Naive thymus-derived CD8-positive, alpha-beta T cell (primary cell): Measurements from ENCODE around the gene RDX. TPM values are rescaled to one million over a fixed set of nuclear protein-coding genes. Genes with fewer than 3 reads are reported as not detected.
"Not testable (repeated sequence)": the region's sequence is repeated elsewhere in the genome, so short reads cannot be mapped to it uniquely, and the experiment has no call there.

Source experiments
- ATAC-seq, 2 donors: fragments of 150-1000 bp; cut with Tn5 transposase in 1 of 2; sonication (Bioruptor Pico), chemical (Tn5 transposase) in 1 of 2; 1 replicate in 1 of 2; 2 replicates in 1 of 2; pipeline ENCODE4 v1.10.0; 2021; ENCODE audit warnings: mild to moderate bottlenecking in 2 of 2, moderate library complexity in 2 of 2
- POLR2A ChIA-PET: fragments of 350-600 bp; sonication (Branson Sonifier 250); formaldehyde crosslinking; loops from one replicate; lab custom pipeline; 2021; ENCODE audit warnings: antibody characterized with exemption; lab: Charles Lee
- DNase-seq, 10 donors: peaks; one replicate each; pipeline versions ENCODE4 v3.0.0 to v3.0.0-alpha.2; 2020 to 2022
- H3K27ac Mint-ChIP-seq, 10 donors: one replicate each; pipeline ENCODE4 v1.8.0; 2020 to 2022; ENCODE audit warnings: mild to moderate bottlenecking in 10 of 10, mixed read lengths in 10 of 10, moderate library complexity in 4 of 10, inconsistent platforms in 1 of 10
- H3K27me3 Mint-ChIP-seq, 5 donors: one replicate each; pipeline ENCODE4 v1.8.0; 2021 to 2022; ENCODE audit warnings: mixed read lengths in 5 of 5
- H3K36me3 Mint-ChIP-seq, 3 donors: one replicate each; pipeline ENCODE4 v1.8.0; 2020 to 2022; ENCODE audit warnings: mixed read lengths in 3 of 3, mild to moderate bottlenecking in 2 of 3, inconsistent platforms in 1 of 3
- H3K4me1 Mint-ChIP-seq, 4 donors: one replicate each; pipeline ENCODE4 v1.8.0; 2021 to 2022; ENCODE audit warnings: mixed read lengths in 4 of 4
- H3K4me3 Mint-ChIP-seq, 10 donors: one replicate each; pipeline ENCODE4 v1.8.0; 2020 to 2022; ENCODE audit warnings: mild to moderate bottlenecking in 10 of 10, mixed read lengths in 10 of 10, moderate library complexity in 6 of 10, inconsistent platforms in 1 of 10
- H3K9me3 Mint-ChIP-seq, 9 donors: one replicate each; pipeline ENCODE4 v1.8.0; 2020 to 2022; ENCODE audit warnings: mixed read lengths in 9 of 9, mild to moderate bottlenecking in 3 of 9, inconsistent platforms in 1 of 9, moderate library complexity in 1 of 9
- polyA plus RNA-seq, 3 donors: library from polyadenylated mRNA; unstranded; fragments of 300-500 nt; fragmentation: Illumina TruSeq; gene quantifications; one replicate each; pipeline ENCODE4 v1.2.3, GENCODE V29; 2021
- total RNA-seq, 8 experiments: library from RNA in 2 of 8; stranded (reverse) in 2 of 8; gene quantifications; one replicate each; pipeline ENCODE4 v1.2.3 and lab custom pipeline; 2021 to 2026

The RDX gene
- total and polyA plus RNA-seq, 5 experiments from 2014 or later: 1.8 to 14.1 (median 10.8) TPM

GRCh38 chr11:110249766-110250165 is 46.6 kb downstream of the RDX start:
- H3K9me3 Mint-ChIP-seq: no peaks in the 10 kb centered on the region
- H3K4me1 Mint-ChIP-seq: no peaks in the 10 kb centered on the region
- POLR2A ChIA-PET: no interaction called here
- no peak for ATAC-seq
- no peak overlapping the region for H3K4me3 Mint-ChIP-seq
- peaks cover 0 to 27% (median 8%) of the 10 kb centered on the region in 3 donors for H3K36me3 Mint-ChIP-seq
- no peak for DNase-seq
- H3K27ac Mint-ChIP-seq: no peak overlapping the region
- no peaks in the 10 kb centered on the region for H3K27me3 Mint-ChIP-seq

- DNase-seq (peak in 1 of 10 donors; percentile 6), ATAC-seq (no peak)
- Mint-ChIP-seq H3K36me3 (peaks cover 0 to 21% (median 5%) of the 10 kb centered on the region in 3 donors), H3K27ac (no peak overlapping the region), H3K4me1 (no peaks in the 10 kb centered on the region), H3K9me3 (no peaks in the 10 kb centered on the region), H3K4me3 (no peak overlapping the region), H3K27me3 (no peaks in the 10 kb centered on the region)
- POLR2A ChIA-PET: no interaction called here
Measured at GRCh38 chr11:110249066-110249465, 47.3 kb downstream of the RDX start.

GRCh38 chr11:110243791-110244190 is 52.6 kb downstream of the RDX start:
- POLR2A ChIA-PET: no interaction called here
- DNase-seq: no peak
- no peak for ATAC-seq
- Mint-ChIP-seq H3K4me1 (peaks cover 0 to 6% (median 2%) of the 10 kb centered on the region in 4 donors), H3K36me3 (peaks cover 0 to 29% (median 9%) of the 10 kb centered on the region in 3 donors), H3K27me3 (no peaks in the 10 kb centered on the region), H3K27ac (no peak overlapping the region), H3K4me3 (no peak overlapping the region), H3K9me3 (no peaks in the 10 kb centered on the region)

- no peak for DNase-seq
- Mint-ChIP-seq H3K36me3 (peaks cover 0 to 30% (median 14%) of the 10 kb centered on the region in 3 donors), H3K4me3 (no peak overlapping the region), H3K27ac (no peak overlapping the region), H3K27me3 (no peaks in the 10 kb centered on the region), H3K4me1 (peaks cover 0 to 6% (median 2%) of the 10 kb centered on the region in 4 donors), H3K9me3 (no peaks in the 10 kb centered on the region)
- POLR2A ChIA-PET: no interaction called here
- no peak for ATAC-seq
Measured at GRCh38 chr11:110242746-110243145, 53.7 kb downstream of the RDX start.

GRCh38 chr11:110242188-110242587 is 54.2 kb downstream of the RDX start:
- Mint-ChIP-seq H3K36me3 (peaks cover 0 to 33% (median 12%) of the 10 kb centered on the region in 3 donors), H3K27me3 (no peaks in the 10 kb centered on the region), H3K4me1 (peaks cover 0 to 6% (median 2%) of the 10 kb centered on the region in 4 donors), H3K27ac (no peak overlapping the region), H3K4me3 (no peak overlapping the region), H3K9me3 (no peaks in the 10 kb centered on the region)
- DNase-seq: no peak
- no peak for ATAC-seq
- POLR2A ChIA-PET: no interaction called here

GRCh38 chr11:110235966-110236365 is 60.4 kb downstream of the RDX start:
- POLR2A ChIA-PET: no interaction called here
- ATAC-seq (no peak), DNase-seq (no peak)
- Mint-ChIP-seq H3K36me3 (peaks cover 0 to 49% (median 22%) of the 10 kb centered on the region in 3 donors), H3K27ac (no peak overlapping the region), H3K4me1 (peaks cover 0 to 6% (median 2%) of the 10 kb centered on the region in 4 donors), H3K9me3 (no peaks in the 10 kb centered on the region), H3K27me3 (no peaks in the 10 kb centered on the region), H3K4me3 (no peak overlapping the region)

GRCh38 chr11:110230377-110230776 is 66.0 kb downstream of the RDX start:
- Mint-ChIP-seq H3K9me3 (no peaks in the 10 kb centered on the region), H3K36me3 (peaks cover 0 to 50% (median 10%) of the 10 kb centered on the region in 3 donors)

GRCh38 chr11:110219006-110219785 is 77.2 kb downstream of the RDX start:
- Mint-ChIP-seq H3K27ac (no peak overlapping the region), H3K4me1 (no peaks in the 10 kb centered on the region), H3K4me3 (no peak overlapping the region), H3K9me3 (peaks cover 0 to 3% (median 0%) of the 10 kb centered on the region in 9 donors), H3K27me3 (no peaks in the 10 kb centered on the region), H3K36me3 (peaks cover 0 to 1% (median 0%) of the 10 kb centered on the region in 3 donors)
- DNase-seq (no peak), ATAC-seq (no peak)
- POLR2A ChIA-PET: no interaction called here

More at GRCh38 chr11:110230377-110230776, 66.0 kb downstream of the RDX start:
- peak overlapping the region in 2 of 10 donors; percentile 10 to 73 for H3K27ac Mint-ChIP-seq
- DNase-seq: no peak
- H3K4me3 Mint-ChIP-seq: no peak overlapping the region
- no peaks in the 10 kb centered on the region for H3K4me1 Mint-ChIP-seq
- ATAC-seq: no peak
- POLR2A ChIA-PET: no interaction called here
- no peaks in the 10 kb centered on the region for H3K27me3 Mint-ChIP-seq

GRCh38 chr11:110217936-110218335 is 78.5 kb downstream of the RDX start:
- no peaks in the 10 kb centered on the region for H3K4me1 Mint-ChIP-seq
- ATAC-seq: no peak

GRCh38 chr11:110217223-110217877 is 79.1 kb downstream of the RDX start:
- POLR2A ChIA-PET: no interaction called here
- H3K4me1 Mint-ChIP-seq: no peaks in the 10 kb centered on the region
- ATAC-seq (no peak), DNase-seq (no peak)
- H3K36me3 Mint-ChIP-seq: no peaks in the 10 kb centered on the region
- no peaks in the 10 kb centered on the region for H3K27me3 Mint-ChIP-seq
- no peak overlapping the region for H3K4me3 Mint-ChIP-seq
- peaks cover 0 to 3% (median 0%) of the 10 kb centered on the region in 9 donors for H3K9me3 Mint-ChIP-seq
- H3K27ac Mint-ChIP-seq: no peak overlapping the region

More at GRCh38 chr11:110217936-110218335, 78.5 kb downstream of the RDX start:
- Mint-ChIP-seq H3K36me3 (no peaks in the 10 kb centered on the region), H3K4me3 (no peak overlapping the region), H3K27me3 (no peaks in the 10 kb centered on the region), H3K27ac (no peak overlapping the region), H3K9me3 (peaks cover 0 to 3% (median 0%) of the 10 kb centered on the region in 9 donors)
- POLR2A ChIA-PET: no interaction called here
- no peak for DNase-seq

- POLR2A ChIA-PET, H3K27me3 Mint-ChIP-seq, H3K9me3 Mint-ChIP-seq, H3K36me3 Mint-ChIP-seq, ATAC-seq, H3K4me1 Mint-ChIP-seq: not testable (repeated sequence)
- DNase-seq: peak in 5 of 10 donors; percentile 3 to 48 (median 25)
- H3K4me3 Mint-ChIP-seq: peak overlapping the region; percentile 36 to 87 (median 77)
- H3K27ac Mint-ChIP-seq: peak overlapping the region in 1 of 10 donors; percentile 67
Measured at GRCh38 chr11:110209313-110209694, 87.1 kb downstream of the RDX start.

- H3K4me1 Mint-ChIP-seq, POLR2A ChIA-PET, H3K36me3 Mint-ChIP-seq, ATAC-seq, H3K27me3 Mint-ChIP-seq, H3K9me3 Mint-ChIP-seq: not testable (repeated sequence)
- peak overlapping the region; percentile 50 to 87 (median 77) for H3K4me3 Mint-ChIP-seq
- DNase-seq: peak in 3 of 10 donors; percentile 20 to 39 (median 38)
- H3K27ac Mint-ChIP-seq: peak overlapping the region in 8 of 10 donors; percentile 24 to 78 (median 68)
Measured at GRCh38 chr11:110208678-110209312, 87.6 kb downstream of the RDX start.

GRCh38 chr11:110207123-110207522 is 89.3 kb downstream of the RDX start:
- DNase-seq: no peak
- peaks cover 0 to 4% (median 1%) of the 10 kb centered on the region in 4 donors for H3K4me1 Mint-ChIP-seq
- POLR2A ChIA-PET: no interaction called here
- H3K9me3 Mint-ChIP-seq: peaks cover 0 to 5% (median 0%) of the 10 kb centered on the region in 9 donors
- ATAC-seq: no peak
- no peak overlapping the region for H3K27ac Mint-ChIP-seq
- peaks cover 0 to 3% (median 0%) of the 10 kb centered on the region in 5 donors for H3K27me3 Mint-ChIP-seq
- no peaks in the 10 kb centered on the region for H3K36me3 Mint-ChIP-seq
- H3K4me3 Mint-ChIP-seq: no peak overlapping the region
